Adrenal gland (tissue), 12 donors: ENCODE results near the gene NEU4. TPM values are rescaled to one million over a fixed set of nuclear protein-coding genes. Genes with fewer than 3 reads are reported as not detected.
A peak's percentile ranks its signal among the peaks of the same experiment; 100 is the strongest.

ENCODE experiments used
- DNase-seq, 7 donors: peaks; one replicate each; pipeline ENCODE4 v3.0.0-alpha.2; 2019 to 2020
- H3K27ac ChIP-seq, 5 donors: fragments of 200-600 bp; sonication (generic) in 4 of 5; 1 replicate in 3 of 5; 2 replicates in 2 of 5; pipeline versions ENCODE4 v1.5.1 to v1.8.0; 2016 to 2020; ENCODE audit warnings: mild to moderate bottlenecking in 1 of 5
- H3K27me3 ChIP-seq: fragments of 200-600 bp; 2 replicates; pipeline ENCODE4 v1.8.0; 2021
- H3K36me3 ChIP-seq, 2 donors: fragments of 200-600 bp; replicated peaks in 1 of 2; 1 replicate in 1 of 2; 2 replicates in 1 of 2; pipeline versions ENCODE4 v1.5.1 to v1.8.0; 2018 to 2022
- H3K4me1 ChIP-seq, 2 donors: fragments of 200-600 bp; replicated peaks in 1 of 2; 1 replicate in 1 of 2; 2 replicates in 1 of 2; pipeline versions ENCODE4 v1.5.1 to v1.8.0; 2018 to 2021
- H3K4me3 ChIP-seq, 4 donors: fragments of 200-600 bp; sonication (generic) in 3 of 4; one replicate each; pipeline ENCODE4 v1.5.1; 2016 to 2018
- H3K9me3 ChIP-seq, 3 donors: fragments of 200-600 bp; sonication (generic) in 1 of 3; replicated peaks in 1 of 3; 1 replicate in 2 of 3; 2 replicates in 1 of 3; pipeline versions ENCODE4 v1.5.1 to v1.8.0; 2016 to 2021
- POLR2A ChIP-seq, 2 donors: fragments of 450-650 bp; IDR thresholded peaks; one replicate each; pipeline ENCODE4 v1.6.1; 2017; ENCODE audit warnings: antibody characterized with exemption in 2 of 2, mild to moderate bottlenecking in 2 of 2, moderate library complexity in 1 of 2
- WGBS, 4 donors: extraction: QIAGEN DNeasy Blood & Tissue Kit in 2 of 4; methylation state at CpG; one replicate each; pipeline versions ENCODE4 v1.1.5 to v1.1.7; 2013 to 2017; 5-methylcytosine and 5-hydroxymethylcytosine counted together
- intact Hi-C, 2 donors: fragments of 100-400 bp; cut with DNase I; formaldehyde crosslinking; loops; one replicate each; pipeline versions ENCODE4 v1.14.1 to v1.15.0; 2022 to 2023
- polyA plus RNA-seq, 3 donors: library from polyadenylated mRNA; stranded (reverse); fragments of 200-250 nt in 2 of 3; fragments of 350-450 nt in 1 of 3; fragmentation: Illumina TruSeq in 1 of 3; extraction: RNeasy Lipid Tissue Mini Kit (QIAGEN cat#74804) in 1 of 3; gene quantifications; one replicate each; pipeline ENCODE4 v1.2.3, GENCODE V29; 2013 to 2014
- total RNA-seq, 9 donors: library from RNA; depleted of rRNA in 4 of 9; stranded (reverse); fragments of >200 nt in 4 of 9; fragments of 120-200 nt in 1 of 9; fragmentation: NEBNext Ultra II Directional in 1 of 9; extraction: Animal tissue kit (Norgen Biotek cat#: 25700) in 1 of 9; gene quantifications; one replicate each; pipeline versions ENCODE4 v1.1.0 to v1.2.4, GENCODE V29; 2013 to 2023
- TF ChIP-seq, protein P1 (sequence below), 6 experiments: fragments of 450-650 bp in 4 of 6; fragments of 200-600 bp in 2 of 6; sonication (generic) in 1 of 6; IDR thresholded peaks; 1 replicate in 5 of 6; 2 replicates in 1 of 6; pipeline versions ENCODE4 v1.5.1 to v1.8.0; 2016 to 2021; ENCODE audit warnings: antibody characterized with exemption in 6 of 6, mild to moderate bottlenecking in 2 of 6, moderate library complexity in 1 of 6
- donor health status: healthy with polysubstance abuse.
- donor health status: Bipolar disorder and iron deficiency.
- donor health status: DM: yes; HTN: yes; CAD: no.
- donor health status: DM: no; HTN: no; CAD: no.
- donor health status: DM: no; HTN: no; CAD: no.
- donor health status: DM: yes; HTN: yes; CAD: no.

NEU4 gene
- total and polyA plus RNA-seq, 12 donors = 0.17 to 2.3 (median 0.37) TPM; not detected in 3

DNA sequence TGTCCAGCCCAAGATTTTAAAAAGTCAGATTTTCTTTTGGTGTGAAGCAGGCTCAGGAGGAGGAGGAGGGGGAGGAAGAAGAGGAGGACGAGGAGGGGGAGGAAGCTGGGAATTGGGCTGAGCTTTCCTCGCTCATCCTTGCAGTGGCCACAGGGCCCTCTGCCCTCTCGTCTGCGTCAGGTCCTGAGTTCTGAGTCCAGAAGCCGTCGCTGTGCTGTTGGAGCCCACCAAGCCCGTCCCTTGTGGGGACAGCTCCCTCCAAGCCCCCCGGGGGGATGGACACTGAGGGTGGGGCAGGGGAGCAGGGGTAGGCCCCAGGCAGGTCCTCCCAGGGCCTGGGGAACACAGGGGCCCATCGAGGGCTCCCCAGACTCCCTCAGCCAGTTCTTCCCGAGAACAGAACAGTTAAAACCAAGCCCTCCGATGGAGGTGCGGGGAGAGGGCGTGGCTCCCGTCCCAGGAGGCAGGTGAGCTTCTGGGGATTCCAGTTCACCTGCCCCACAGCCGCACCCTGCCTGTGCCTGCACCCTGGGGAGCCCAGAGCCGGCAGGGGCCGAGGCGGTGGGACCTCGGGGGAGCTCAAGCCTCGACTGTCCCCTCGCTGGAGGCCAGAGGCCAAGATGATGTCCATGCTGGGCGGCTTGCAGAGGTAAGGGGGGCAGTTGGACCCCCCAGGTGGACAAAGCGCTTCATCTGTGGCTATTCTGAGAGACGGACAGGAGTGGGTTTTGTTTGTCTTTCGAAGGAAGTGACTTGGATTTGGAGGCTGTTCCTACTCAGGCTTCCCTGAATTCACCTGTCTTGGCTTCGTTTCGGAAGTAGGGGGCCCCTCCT lies 32.4 kb upstream of the NEU4 start, which contains the start of gene GAL3ST2:
Gene GAL3ST2, plus strand, starts transcription at position 487 of the 834 bp plus-strand sequence. Its CDS starts 134 bp downstream, at position 621.
- peak in 1 of 7 donors; percentile 18 for DNase-seq
- 69 to 88% (median 81%) methylated on average over 6 to 27 of the region's 27 CpGs for WGBS, 4 donors
- H3K4me3 ChIP-seq = no peak within 1 kb of the TSS
- H3K27me3 ChIP-seq = peaks cover 20% of the 10 kb centered on the region
- H3K27ac ChIP-seq = no peak within 1 kb of the TSS
- H3K4me1 ChIP-seq = no peaks in the 10 kb centered on the region
- no peak for TF ChIP-seq POLR2A (IDR thresholded peaks at IDR 0.05)
- TF ChIP-seq, protein P1, sequence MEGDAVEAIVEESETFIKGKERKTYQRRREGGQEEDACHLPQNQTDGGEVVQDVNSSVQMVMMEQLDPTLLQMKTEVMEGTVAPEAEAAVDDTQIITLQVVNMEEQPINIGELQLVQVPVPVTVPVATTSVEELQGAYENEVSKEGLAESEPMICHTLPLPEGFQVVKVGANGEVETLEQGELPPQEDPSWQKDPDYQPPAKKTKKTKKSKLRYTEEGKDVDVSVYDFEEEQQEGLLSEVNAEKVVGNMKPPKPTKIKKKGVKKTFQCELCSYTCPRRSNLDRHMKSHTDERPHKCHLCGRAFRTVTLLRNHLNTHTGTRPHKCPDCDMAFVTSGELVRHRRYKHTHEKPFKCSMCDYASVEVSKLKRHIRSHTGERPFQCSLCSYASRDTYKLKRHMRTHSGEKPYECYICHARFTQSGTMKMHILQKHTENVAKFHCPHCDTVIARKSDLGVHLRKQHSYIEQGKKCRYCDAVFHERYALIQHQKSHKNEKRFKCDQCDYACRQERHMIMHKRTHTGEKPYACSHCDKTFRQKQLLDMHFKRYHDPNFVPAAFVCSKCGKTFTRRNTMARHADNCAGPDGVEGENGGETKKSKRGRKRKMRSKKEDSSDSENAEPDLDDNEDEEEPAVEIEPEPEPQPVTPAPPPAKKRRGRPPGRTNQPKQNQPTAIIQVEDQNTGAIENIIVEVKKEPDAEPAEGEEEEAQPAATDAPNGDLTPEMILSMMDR (IDR thresholded peaks at IDR 0.05) = no peak
- no peaks in the 10 kb centered on the region for H3K9me3 ChIP-seq
- intact Hi-C loops = no loop called here
- H3K36me3 ChIP-seq = no peaks in the 10 kb centered on the region

DNA sequence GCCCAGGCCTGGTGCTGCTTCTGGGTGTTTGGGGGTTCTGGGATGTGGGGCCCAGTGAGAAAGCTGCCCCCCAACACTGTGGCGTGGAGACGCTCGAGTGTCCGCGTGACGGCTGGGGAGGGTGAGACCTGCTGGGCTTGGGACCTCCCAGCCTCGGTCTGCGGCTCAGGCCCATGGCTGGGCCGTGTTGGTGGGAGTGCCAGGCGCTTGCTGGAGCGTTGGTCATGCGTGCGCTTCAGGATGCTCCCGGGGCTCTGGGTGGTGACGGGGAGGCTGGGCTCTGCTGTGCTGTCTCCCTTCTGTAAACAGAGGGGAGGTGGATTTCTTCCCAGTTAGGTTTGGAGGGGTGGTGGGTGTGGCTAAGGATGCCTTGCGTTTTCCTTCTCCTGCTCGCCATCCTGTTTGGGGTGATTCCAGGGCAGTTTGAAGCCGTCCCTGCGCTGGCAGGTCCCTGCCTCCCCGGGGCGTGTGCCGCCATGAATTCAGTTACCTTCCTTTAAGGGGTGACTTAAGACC lies 31.8 kb upstream of the NEU4 start:
- WGBS, 4 donors = 77 to 88% (median 83%) methylated on average over 17 to 22 of the region's 22 CpGs
- Histone ChIP-seq H3K4me3 (no peak overlapping the region), H3K27ac (no peak overlapping the region), H3K36me3 (no peaks in the 10 kb centered on the region), H3K4me1 (no peaks in the 10 kb centered on the region), H3K9me3 (no peaks in the 10 kb centered on the region), H3K27me3 (peaks cover 20% of the 10 kb centered on the region)
- no peak for TF ChIP-seq POLR2A (IDR thresholded peaks at IDR 0.05)
- TF ChIP-seq, protein P1 (IDR thresholded peaks at IDR 0.05) = no peak
- intact Hi-C loops = no loop called here
- DNase-seq = peak in 1 of 7 donors; percentile 15

DNA sequence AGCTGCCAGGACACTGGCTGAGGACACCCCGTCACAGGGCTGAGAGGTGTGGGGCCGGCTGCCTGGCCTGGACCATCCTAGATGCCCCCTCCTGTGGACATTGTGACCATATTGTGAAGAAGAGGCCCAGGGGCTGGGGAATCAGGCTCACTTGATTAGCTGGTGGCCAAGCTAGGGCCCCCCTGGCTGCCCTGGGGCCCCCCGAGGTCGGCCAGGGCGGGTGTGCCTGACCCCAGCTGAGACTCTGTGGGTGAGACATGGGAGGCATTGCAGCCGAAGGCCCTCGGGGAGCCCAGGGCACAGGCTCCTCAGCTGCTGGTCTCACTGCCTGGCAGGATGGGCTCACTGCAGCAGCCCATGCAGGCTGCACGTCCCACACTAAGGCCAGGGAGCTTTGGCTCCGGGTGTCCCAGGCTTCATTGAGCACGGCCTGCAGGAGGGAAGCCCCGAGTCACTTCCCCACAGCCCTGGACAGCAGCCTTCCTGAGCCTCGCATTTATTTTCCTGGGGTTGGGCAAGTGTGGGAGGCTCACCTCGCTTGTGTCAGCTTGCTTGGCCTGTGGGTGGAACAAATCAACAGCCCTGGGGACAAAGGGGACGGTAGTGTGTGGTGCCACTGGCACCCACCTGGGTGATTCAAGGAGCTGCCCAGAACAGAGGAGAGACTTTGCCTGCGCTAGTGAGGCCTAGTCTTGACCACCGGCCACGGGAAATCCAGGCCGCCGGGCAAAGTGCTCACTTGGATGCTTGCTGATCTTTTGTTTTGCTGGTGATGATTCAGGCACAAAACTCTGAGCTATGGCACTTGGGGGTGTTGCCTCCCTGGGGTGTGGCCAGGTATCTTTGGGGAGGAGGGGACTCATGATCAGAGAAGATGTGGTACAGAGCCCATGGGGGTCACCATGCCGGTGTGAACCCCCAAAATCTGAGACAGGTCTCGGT lies 31.0 kb upstream of the NEU4 start:
- intact Hi-C loops = no loop called here
- TF ChIP-seq, protein P1 (IDR thresholded peaks at IDR 0.05) = no peak
- no peak for TF ChIP-seq POLR2A (IDR thresholded peaks at IDR 0.05)
- DNase-seq = no peak
- Histone ChIP-seq H3K27ac (no peak overlapping the region), H3K36me3 (no peaks in the 10 kb centered on the region), H3K9me3 (no peaks in the 10 kb centered on the region), H3K4me3 (no peak overlapping the region), H3K4me1 (no peaks in the 10 kb centered on the region), H3K27me3 (peaks cover 20% of the 10 kb centered on the region)
- 82 to 95% (median 84%) methylated on average over 13 to 21 of the region's 21 CpGs for WGBS, 4 donors
